H9 (cell line): ENCODE data around the gene TMEM54. TPM values are rescaled to one million over a fixed set of nuclear protein-coding genes. Genes with fewer than 3 reads are reported as not detected.

Source experiments
- DNase-seq: peaks from one replicate; pipeline ENCODE4 v3.0.0-alpha.2; 2017
- H2AFZ ChIP-seq: one replicate; pipeline ENCODE4 v1.6.1; 2013; ENCODE audit warnings: mild to moderate bottlenecking, low read length, control low read depth, moderate library complexity
- H2AK5ac ChIP-seq: 2 replicates; pipeline ENCODE4 v1.6.1; 2013; ENCODE audit warnings: low read length, control low read depth, mixed read lengths; ENCODE audit not compliant: insufficient read length
- H2BK120ac ChIP-seq: one replicate; pipeline ENCODE4 v1.6.1; 2013; ENCODE audit warnings: low read depth, mild to moderate bottlenecking, low read length, control low read depth, inconsistent platforms; ENCODE audit not compliant: poor library complexity, severe bottlenecking
- H2BK12ac ChIP-seq: 2 replicates; pipeline ENCODE4 v1.6.1; 2013; ENCODE audit warnings: low read length, control low read depth, mixed read lengths, low read depth; ENCODE audit not compliant: insufficient read length
- H2BK15ac ChIP-seq: 2 replicates; pipeline ENCODE4 v1.6.1; 2013; ENCODE audit warnings: low read depth, low read length, control low read depth
- H2BK20ac ChIP-seq: one replicate; pipeline ENCODE4 v1.6.1; 2013; ENCODE audit warnings: low read depth, mild to moderate bottlenecking, low read length, control low read depth, inconsistent platforms; ENCODE audit not compliant: poor library complexity, severe bottlenecking
- H2BK5ac ChIP-seq: 2 replicates; pipeline ENCODE4 v1.6.1; 2013; ENCODE audit warnings: low read length, control low read depth, mixed read lengths; ENCODE audit not compliant: insufficient read length
- H3K14ac ChIP-seq: 2 replicates; pipeline ENCODE4 v1.6.1; 2013; ENCODE audit warnings: low read length, control low read depth; ENCODE audit not compliant: insufficient read depth
- H3K18ac ChIP-seq: 2 replicates; pipeline ENCODE4 v1.6.1; 2013; ENCODE audit warnings: low read depth, mild to moderate bottlenecking, mixed read lengths, low read length, control low read depth; ENCODE audit not compliant: insufficient read length
- H3K23ac ChIP-seq: 2 replicates; pipeline ENCODE4 v1.6.1; 2013; ENCODE audit warnings: low read length, control low read depth, mixed read lengths, low read depth; ENCODE audit not compliant: insufficient read length
- H3K23me2 ChIP-seq: 2 replicates; pipeline ENCODE4 v1.6.1; 2013; ENCODE audit warnings: low read depth, mild to moderate bottlenecking, mixed read lengths, low read length, control low read depth; ENCODE audit not compliant: insufficient read length, poor library complexity, severe bottlenecking
- H3K27ac ChIP-seq: 2 replicates; pipeline ENCODE4 v1.5.1; 2013; ENCODE audit warnings: low read length, control low read depth, mixed read lengths, low read depth; ENCODE audit not compliant: insufficient read length
- H3K27me3 ChIP-seq: 2 replicates; pipeline ENCODE4 v1.6.1; 2013; ENCODE audit warnings: low read length, control low read depth, inconsistent platforms; ENCODE audit not compliant: insufficient read depth
- H3K4ac ChIP-seq: 2 replicates; pipeline ENCODE4 v1.6.1; 2013; ENCODE audit warnings: low read depth, mild to moderate bottlenecking, control low read depth, inconsistent platforms, low read length, moderate library complexity
- H3K4me1 ChIP-seq: 2 replicates; pipeline ENCODE4 v1.6.1; 2013; ENCODE audit warnings: low read length, control low read depth, inconsistent platforms; ENCODE audit not compliant: insufficient read depth
- H3K4me2 ChIP-seq: 2 replicates; pipeline ENCODE4 v1.6.1; 2013; ENCODE audit warnings: low read length, control low read depth, mixed read lengths; ENCODE audit not compliant: insufficient read length, insufficient read depth
- H3K56ac ChIP-seq: 2 replicates; pipeline ENCODE4 v1.6.1; 2013; ENCODE audit warnings: low read depth, mild to moderate bottlenecking, mixed read lengths, low read length, control low read depth; ENCODE audit not compliant: insufficient read length
- H3K79me1 ChIP-seq: 2 replicates; pipeline ENCODE4 v1.6.1; 2013; ENCODE audit warnings: low read depth, mild to moderate bottlenecking, moderate library complexity, low read length, control low read depth, inconsistent platforms; ENCODE audit not compliant: insufficient read depth, poor library complexity, severe bottlenecking
- H3K79me2 ChIP-seq: 2 replicates; pipeline ENCODE4 v1.6.1; 2013; ENCODE audit warnings: low read length, control low read depth, inconsistent platforms; ENCODE audit not compliant: insufficient read depth
- H3K9ac ChIP-seq: 2 replicates; pipeline ENCODE4 v1.6.1; 2013; ENCODE audit warnings: low read length, control low read depth, mixed read lengths; ENCODE audit not compliant: insufficient read length; ENCODE audit errors: extremely low read depth
- H3K9me3 ChIP-seq: one replicate; pipeline ENCODE4 v1.6.1; 2013; ENCODE audit warnings: low read depth, low read length, inconsistent platforms; ENCODE audit not compliant: control insufficient read depth
- H3T11ph ChIP-seq: one replicate; pipeline ENCODE4 v1.6.1; 2013; ENCODE audit warnings: mild to moderate bottlenecking, low read length, control low read depth, inconsistent platforms
- H4K20me1 ChIP-seq: one replicate; pipeline ENCODE4 v1.6.1; 2013; ENCODE audit not compliant: control insufficient read depth, insufficient read length, insufficient read depth
- H4K5ac ChIP-seq: 2 replicates; pipeline ENCODE4 v1.6.1; 2013; ENCODE audit warnings: low read depth, mild to moderate bottlenecking, mixed read lengths, low read length, control low read depth; ENCODE audit not compliant: insufficient read length
- H4K8ac ChIP-seq: replicated peaks from 2 replicates; pipeline ENCODE4 v1.6.1; 2013; ENCODE audit warnings: low read length, control low read depth, mixed read lengths, low read depth; ENCODE audit not compliant: insufficient read length
- H4K91ac ChIP-seq: 2 replicates; pipeline ENCODE4 v1.6.1; 2013; ENCODE audit warnings: low read depth, mild to moderate bottlenecking, moderate library complexity, mixed read lengths, low read length, control low read depth; ENCODE audit not compliant: insufficient read length
- H3K27ac Mint-ChIP-seq, 3 experiments: 2 replicates in 2 of 3; 3 replicates in 1 of 3; pipeline ENCODE4 v1.8.0; 2020 to 2021; ENCODE audit warnings: mixed read lengths in 3 of 3, mild to moderate bottlenecking in 1 of 3, moderate library complexity in 1 of 3
- H3K27me3 Mint-ChIP-seq: 2 replicates; pipeline ENCODE4 v1.8.0; 2021; ENCODE audit warnings: low read depth, mild to moderate bottlenecking, moderate library complexity, mixed read lengths
- H3K36me3 Mint-ChIP-seq, 3 experiments: 2 replicates in 2 of 3; 3 replicates in 1 of 3; pipeline ENCODE4 v1.8.0; 2020 to 2021; ENCODE audit warnings: low read depth in 3 of 3, mixed read lengths in 3 of 3; ENCODE audit not compliant: insufficient read depth in 1 of 3
- H3K4me1 Mint-ChIP-seq, 2 experiments: 2 replicates each; pipeline ENCODE4 v1.8.0; 2020; ENCODE audit warnings: mixed read lengths in 2 of 2
- H3K4me3 Mint-ChIP-seq, 2 experiments: 2 replicates in 1 of 2; 3 replicates in 1 of 2; pipeline ENCODE4 v1.8.0; 2020 to 2021; ENCODE audit warnings: mild to moderate bottlenecking in 2 of 2, mixed read lengths in 2 of 2, moderate library complexity in 1 of 2
- H3K9me3 Mint-ChIP-seq, 2 experiments: 2 replicates in 1 of 2; 3 replicates in 1 of 2; pipeline ENCODE4 v1.8.0; 2020; ENCODE audit warnings: mild to moderate bottlenecking in 2 of 2, mixed read lengths in 2 of 2, moderate library complexity in 1 of 2
- CTCF ChIP-seq: fragments of 200-600 bp; sonication (generic); conservative IDR thresholded peaks from 3 replicates; pipeline ENCODE4 v1.8.0; 2021; ENCODE audit warnings: antibody characterized with exemption, mild to moderate bottlenecking
- WGBS: extraction: QIAGEN DNeasy Blood & Tissue Kit; methylation state at CpG from one replicate; pipeline ENCODE4 v1.1.7; 2013; ENCODE audit warnings: missing lambda C conversion rate, low lambda C conversion rate, mixed read lengths; ENCODE audit not compliant: insufficient read length; ENCODE audit errors: extremely low coverage; 5-methylcytosine and 5-hydroxymethylcytosine counted together
- total RNA-seq: library from RNA; stranded (reverse); gene quantifications from 2 replicates; pipeline ENCODE4 v1.2.1, GENCODE V29; 2021

TMEM54 gene
- total RNA-seq, 1 experiment from 2014 or later = 17.2 TPM

- no peak overlapping the region for H2BK15ac ChIP-seq
- no peak overlapping the region for H3K23ac ChIP-seq
- no peak overlapping the region for H3K18ac ChIP-seq
- H3K27ac Mint-ChIP-seq = no peak overlapping the region
- no peaks in the 10 kb centered on the region for H3K27me3 Mint-ChIP-seq
- no peaks in the 10 kb centered on the region for H3K9me3 Mint-ChIP-seq
- no peak overlapping the region for H2BK20ac ChIP-seq
- H3K9me3 ChIP-seq = no peaks in the 10 kb centered on the region
- no peak overlapping the region for H3K4me3 Mint-ChIP-seq
- no peak overlapping the region for H3T11ph ChIP-seq
- no peak overlapping the region for H3K56ac ChIP-seq
- no peak overlapping the region for H2BK120ac ChIP-seq
- no peak overlapping the region for H4K91ac ChIP-seq
- H4K20me1 ChIP-seq = no peaks in the 10 kb centered on the region
- no peak overlapping the region for H2BK5ac ChIP-seq
- no peaks in the 10 kb centered on the region for H3K79me2 ChIP-seq
- no peaks in the 10 kb centered on the region for H3K4me1 ChIP-seq
- H2AK5ac ChIP-seq = no peak overlapping the region
- H4K8ac ChIP-seq = no peak overlapping the region
- H3K23me2 ChIP-seq = no peaks in the 10 kb centered on the region
- no CpG with 5 or more reads among the region's 2 CpGs for WGBS
- no peaks in the 10 kb centered on the region for H3K4me1 Mint-ChIP-seq
- H2BK12ac ChIP-seq = no peak overlapping the region
- H4K5ac ChIP-seq = no peak overlapping the region
- H3K4me2 ChIP-seq = no peak overlapping the region
- H3K27ac ChIP-seq = no peak overlapping the region
- H3K14ac ChIP-seq = no peak overlapping the region
- H3K36me3 Mint-ChIP-seq = peaks cover 16 to 51% (median 49%) of the 10 kb centered on the region in 3 experiments
- H3K27me3 ChIP-seq = no peaks in the 10 kb centered on the region
- no peaks in the 10 kb centered on the region for H3K79me1 ChIP-seq
- DNase-seq = no peak
- H2AFZ ChIP-seq = no peak overlapping the region
- no peak overlapping the region for H3K4ac ChIP-seq
- no peak for TF ChIP-seq CTCF
- no peak overlapping the region for H3K9ac ChIP-seq
These were observed 43.1 kb downstream of the TMEM54 start for GRCh38 chr1:32858136-32858535.
